ENCODE measurements around the gene EGFLAM. TPM values are rescaled to one million over a fixed set of nuclear protein-coding genes. Genes with fewer than 3 reads are reported as not detected.

EGFLAM gene
- polyA plus RNA-seq, 2 donors, result 0.53 to 0.82 TPM

GRCh38 chr5:38468202-38468673 lies 209.9 kb downstream of the EGFLAM start:
- 78 to 79% methylated on average over 12 of the region's 12 CpGs for WGBS, 2 donors
- Histone ChIP-seq H3K27me3 (ENCODE audit: control insufficient read depth in 1 of 2, insufficient read depth in 2 of 2, low read length in 2 of 2) (no peaks in the 10 kb centered on the region), H3K27ac (ENCODE audit: low read depth in 2 of 2, low read length in 1 of 2) (peak overlapping the region; percentile 57 to 72), H3K4me1 (ENCODE audit: control insufficient read depth in 2 of 2, insufficient read depth in 2 of 2, low read length in 1 of 2) (peaks cover 3 to 18% of the 10 kb centered on the region in 2 donors), H3K36me3 (ENCODE audit: control insufficient read depth in 2 of 2, insufficient read depth in 2 of 2, low read length in 1 of 2) (no peaks in the 10 kb centered on the region), H3K9me3 (ENCODE audit: control insufficient read depth in 2 of 2, insufficient read depth in 1 of 2, low read depth in 1 of 2, low read length in 1 of 2) (no peaks in the 10 kb centered on the region), H3K4me3 (ENCODE audit: low read depth in 1 of 2, low read length in 2 of 2) (no peak overlapping the region)

GRCh38 chr5:38468978-38469706 lies 210.8 kb downstream of the EGFLAM start:
- WGBS, 2 donors, result 58 to 63% methylated on average over 18 of the region's 18 CpGs
- Histone ChIP-seq H3K4me1 (ENCODE audit: control insufficient read depth in 2 of 2, insufficient read depth in 2 of 2, low read length in 1 of 2) (peaks cover 3 to 16% of the 10 kb centered on the region in 2 donors), H3K9me3 (ENCODE audit: control insufficient read depth in 2 of 2, insufficient read depth in 1 of 2, low read depth in 1 of 2, low read length in 1 of 2) (no peaks in the 10 kb centered on the region), H3K36me3 (ENCODE audit: control insufficient read depth in 2 of 2, insufficient read depth in 2 of 2, low read length in 1 of 2) (no peaks in the 10 kb centered on the region), H3K27ac (ENCODE audit: low read depth in 2 of 2, low read length in 1 of 2) (peak overlapping the region; percentile 59 to 72), H3K27me3 (ENCODE audit: control insufficient read depth in 1 of 2, insufficient read depth in 2 of 2, low read length in 2 of 2) (no peaks in the 10 kb centered on the region), H3K4me3 (ENCODE audit: low read depth in 1 of 2, low read length in 2 of 2) (no peak overlapping the region)

GRCh38 chr5:38469707-38470267 lies 211.4 kb downstream of the EGFLAM start:
- Histone ChIP-seq H3K36me3 (ENCODE audit: control insufficient read depth in 2 of 2, insufficient read depth in 2 of 2, low read length in 1 of 2) (no peaks in the 10 kb centered on the region), H3K27me3 (ENCODE audit: control insufficient read depth in 1 of 2, insufficient read depth in 2 of 2, low read length in 2 of 2) (no peaks in the 10 kb centered on the region), H3K4me1 (ENCODE audit: control insufficient read depth in 2 of 2, insufficient read depth in 2 of 2, low read length in 1 of 2) (peaks cover 3 to 16% of the 10 kb centered on the region in 2 donors), H3K9me3 (ENCODE audit: control insufficient read depth in 2 of 2, insufficient read depth in 1 of 2, low read depth in 1 of 2, low read length in 1 of 2) (no peaks in the 10 kb centered on the region), H3K4me3 (ENCODE audit: low read depth in 1 of 2, low read length in 2 of 2) (no peak overlapping the region), H3K27ac (ENCODE audit: low read depth in 2 of 2, low read length in 1 of 2) (peak overlapping the region; percentile 59 to 72)
- WGBS, 2 donors, result 87% methylated on average over 11 of the region's 11 CpGs

GRCh38 chr5:38471709-38472108 lies 213.3 kb downstream of the EGFLAM start:
- Histone ChIP-seq H3K4me3 (ENCODE audit: low read depth in 1 of 2, low read length in 2 of 2) (no peak overlapping the region), H3K27ac (ENCODE audit: low read depth in 2 of 2, low read length in 1 of 2) (no peak overlapping the region), H3K4me1 (ENCODE audit: control insufficient read depth in 2 of 2, insufficient read depth in 2 of 2, low read length in 1 of 2) (peaks cover 3 to 11% of the 10 kb centered on the region in 2 donors), H3K27me3 (ENCODE audit: control insufficient read depth in 1 of 2, insufficient read depth in 2 of 2, low read length in 2 of 2) (no peaks in the 10 kb centered on the region), H3K9me3 (ENCODE audit: control insufficient read depth in 2 of 2, insufficient read depth in 1 of 2, low read depth in 1 of 2, low read length in 1 of 2) (no peaks in the 10 kb centered on the region), H3K36me3 (ENCODE audit: control insufficient read depth in 2 of 2, insufficient read depth in 2 of 2, low read length in 1 of 2) (no peaks in the 10 kb centered on the region)
- 87 to 91% methylated on average over 4 of the region's 4 CpGs for WGBS, 2 donors

GRCh38 chr5:38472541-38472940 lies 214.2 kb downstream of the EGFLAM start:
- Histone ChIP-seq H3K27ac (ENCODE audit: low read depth in 2 of 2, low read length in 1 of 2) (no peak overlapping the region), H3K4me1 (ENCODE audit: control insufficient read depth in 2 of 2, insufficient read depth in 2 of 2, low read length in 1 of 2) (peaks cover 3 to 11% of the 10 kb centered on the region in 2 donors), H3K9me3 (ENCODE audit: control insufficient read depth in 2 of 2, insufficient read depth in 1 of 2, low read depth in 1 of 2, low read length in 1 of 2) (no peaks in the 10 kb centered on the region), H3K4me3 (ENCODE audit: low read depth in 1 of 2, low read length in 2 of 2) (no peak overlapping the region), H3K27me3 (ENCODE audit: control insufficient read depth in 1 of 2, insufficient read depth in 2 of 2, low read length in 2 of 2) (no peaks in the 10 kb centered on the region), H3K36me3 (ENCODE audit: control insufficient read depth in 2 of 2, insufficient read depth in 2 of 2, low read length in 1 of 2) (no peaks in the 10 kb centered on the region)
- WGBS, 2 donors, result 93 to 97% methylated on average over 7 of the region's 7 CpGs

GRCh38 chr5:38473008-38473407 lies 214.6 kb downstream of the EGFLAM start:
- peaks cover 3 to 8% of the 10 kb centered on the region in 2 donors for H3K4me1 ChIP-seq (ENCODE audit: control insufficient read depth in 2 of 2, insufficient read depth in 2 of 2, low read length in 1 of 2)
- 37 to 42% methylated on average over 8 of the region's 8 CpGs for WGBS, 2 donors
- H3K9me3 ChIP-seq (ENCODE audit: control insufficient read depth in 2 of 2, insufficient read depth in 1 of 2, low read depth in 1 of 2, low read length in 1 of 2), result no peaks in the 10 kb centered on the region
- no peaks in the 10 kb centered on the region for H3K36me3 ChIP-seq (ENCODE audit: control insufficient read depth in 2 of 2, insufficient read depth in 2 of 2, low read length in 1 of 2)
- no peak overlapping the region for H3K4me3 ChIP-seq (ENCODE audit: low read depth in 1 of 2, low read length in 2 of 2)
- no peak overlapping the region for H3K27ac ChIP-seq (ENCODE audit: low read depth in 2 of 2, low read length in 1 of 2)
- no peaks in the 10 kb centered on the region for H3K27me3 ChIP-seq (ENCODE audit: control insufficient read depth in 1 of 2, insufficient read depth in 2 of 2, low read length in 2 of 2)

GRCh38 chr5:38478166-38478565 lies 219.8 kb downstream of the EGFLAM start:
- H3K27ac ChIP-seq (ENCODE audit: low read depth in 2 of 2, low read length in 1 of 2), result no peak overlapping the region
- no peaks in the 10 kb centered on the region for H3K27me3 ChIP-seq (ENCODE audit: control insufficient read depth in 1 of 2, insufficient read depth in 2 of 2, low read length in 2 of 2)
- WGBS, 2 donors, result 78 to 80% methylated on average over 3 of the region's 3 CpGs
- H3K36me3 ChIP-seq (ENCODE audit: control insufficient read depth in 2 of 2, insufficient read depth in 2 of 2, low read length in 1 of 2), result peaks cover 0 to 4% of the 10 kb centered on the region in 2 donors
- no peaks in the 10 kb centered on the region for H3K9me3 ChIP-seq (ENCODE audit: control insufficient read depth in 2 of 2, insufficient read depth in 1 of 2, low read depth in 1 of 2, low read length in 1 of 2)
- H3K4me3 ChIP-seq (ENCODE audit: low read depth in 1 of 2, low read length in 2 of 2), result no peak overlapping the region
- no peaks in the 10 kb centered on the region for H3K4me1 ChIP-seq (ENCODE audit: control insufficient read depth in 2 of 2, insufficient read depth in 2 of 2, low read length in 1 of 2)

- 71 to 79% methylated on average over 3 of the region's 3 CpGs for WGBS, 2 donors
- Histone ChIP-seq H3K4me1 (ENCODE audit: control insufficient read depth in 2 of 2, insufficient read depth in 2 of 2, low read length in 1 of 2) (no peaks in the 10 kb centered on the region), H3K9me3 (ENCODE audit: control insufficient read depth in 2 of 2, insufficient read depth in 1 of 2, low read depth in 1 of 2, low read length in 1 of 2) (no peaks in the 10 kb centered on the region), H3K27ac (ENCODE audit: low read depth in 2 of 2, low read length in 1 of 2) (no peak overlapping the region), H3K36me3 (ENCODE audit: control insufficient read depth in 2 of 2, insufficient read depth in 2 of 2, low read length in 1 of 2) (peaks cover 0 to 4% of the 10 kb centered on the region in 2 donors), H3K27me3 (ENCODE audit: control insufficient read depth in 1 of 2, insufficient read depth in 2 of 2, low read length in 2 of 2) (no peaks in the 10 kb centered on the region), H3K4me3 (ENCODE audit: low read depth in 1 of 2, low read length in 2 of 2) (no peak overlapping the region)
These were observed 220.5 kb downstream of the EGFLAM start for GRCh38 chr5:38478878-38479277.

- WGBS, 2 donors, result 49 to 65% methylated on average over 6 of the region's 6 CpGs
These were observed 221.1 kb downstream of the EGFLAM start for GRCh38 chr5:38479315-38479904.

More at GRCh38 chr5:38479315-38479904, 221.1 kb downstream of the EGFLAM start:
- H3K4me3 ChIP-seq (ENCODE audit: low read depth in 1 of 2, low read length in 2 of 2), result no peak overlapping the region
- no peak overlapping the region for H3K27ac ChIP-seq (ENCODE audit: low read depth in 2 of 2, low read length in 1 of 2)
- H3K27me3 ChIP-seq (ENCODE audit: control insufficient read depth in 1 of 2, insufficient read depth in 2 of 2, low read length in 2 of 2), result no peaks in the 10 kb centered on the region
- H3K4me1 ChIP-seq (ENCODE audit: control insufficient read depth in 2 of 2, insufficient read depth in 2 of 2, low read length in 1 of 2), result no peaks in the 10 kb centered on the region
- H3K9me3 ChIP-seq (ENCODE audit: control insufficient read depth in 2 of 2, insufficient read depth in 1 of 2, low read depth in 1 of 2, low read length in 1 of 2), result no peaks in the 10 kb centered on the region
- H3K36me3 ChIP-seq (ENCODE audit: control insufficient read depth in 2 of 2, insufficient read depth in 2 of 2, low read length in 1 of 2), result peaks cover 0 to 4% of the 10 kb centered on the region in 2 donors
